H1 (cell line): Measurements from ENCODE around the gene SLC6A8. TPM values are rescaled to one million over a fixed set of nuclear protein-coding genes. Genes with fewer than 3 reads are reported as not detected.
"Not testable (repeated sequence)": the region's sequence is repeated elsewhere in the genome, so short reads cannot be mapped to it uniquely, and the experiment has no call there.

ENCODE experiments used
- CTCF ChIA-PET: fragments of 300-600 bp; sonication (Branson Sonifier 250); formaldehyde crosslinking; loops from one replicate; lab custom pipeline; 2021; ENCODE audit not compliant: partially characterized antibody; lab: Charles Lee
- POLR2A ChIA-PET: fragments of 300-600 bp; sonication (Branson Sonifier 250); formaldehyde crosslinking; loops from one replicate; lab custom pipeline; 2021; ENCODE audit warnings: inconsistent platforms; ENCODE audit not compliant: partially characterized antibody; lab: Charles Lee
- DNase-seq, 2 experiments: peaks; one replicate each; pipeline versions ENCODE4 v3.0.0 to v3.0.0-alpha.2; 2010 to 2022; ENCODE audit warnings: low spot score in 2 of 2, low read depth in 1 of 2, mixed read lengths in 1 of 2
- FAIRE-seq: peaks from 2 replicates; lab custom pipeline; 2011; peaks lifted over from hg19 to GRCh38; lab: Jason Lieb, UNC
- H2AFZ ChIP-seq: 2 replicates; pipeline ENCODE4 v1.8.1; 2012; ENCODE audit warnings: low read length, inconsistent platforms
- H2AK5ac ChIP-seq: 2 replicates; pipeline ENCODE4 v1.6.1; 2013; ENCODE audit warnings: low read depth, low read length
- H2BK120ac ChIP-seq: replicated peaks from 2 replicates; pipeline ENCODE3; 2013; ENCODE audit warnings: low read depth, low read length, inconsistent platforms
- H2BK12ac ChIP-seq: 2 replicates; pipeline ENCODE4 v1.6.1; 2013; ENCODE audit warnings: low read depth, low read length
- H2BK15ac ChIP-seq: 2 replicates; pipeline ENCODE4 v1.6.1; 2013; ENCODE audit warnings: low read length
- H2BK20ac ChIP-seq: 2 replicates; pipeline ENCODE4 v1.6.1; 2013; ENCODE audit warnings: low read length
- H2BK5ac ChIP-seq: 2 replicates; pipeline ENCODE4 v1.6.1; 2013; ENCODE audit warnings: low read depth, low read length
- H3K14ac ChIP-seq: 2 replicates; pipeline ENCODE4 v1.6.1; 2013; ENCODE audit warnings: inconsistent platforms; ENCODE audit not compliant: insufficient read length
- H3K18ac ChIP-seq: 2 replicates; pipeline ENCODE4 v1.6.1; 2013; ENCODE audit warnings: low read length; ENCODE audit errors: extremely low read depth
- H3K23ac ChIP-seq: 2 replicates; pipeline ENCODE4 v1.6.1; 2013; ENCODE audit warnings: inconsistent platforms; ENCODE audit not compliant: insufficient read length
- H3K23me2 ChIP-seq: 2 replicates; pipeline ENCODE4 v1.6.1; 2013; ENCODE audit warnings: low read depth, low read length
- H3K27ac ChIP-seq: 2 replicates; pipeline ENCODE4 v1.6.1; 2011; ENCODE audit warnings: low read depth, low read length, inconsistent platforms
- H3K27me3 ChIP-seq, 4 experiments: replicated peaks in 1 of 4; 1 replicate in 1 of 4; 2 replicates in 3 of 4; pipeline versions ENCODE4 v1.6.1 to v1.8.1; 2011 to 2013; ENCODE audit warnings: low read length in 3 of 4, mild to moderate bottlenecking in 3 of 4, inconsistent platforms in 2 of 4, mixed read lengths in 2 of 4, moderate library complexity in 1 of 4; ENCODE audit not compliant: control insufficient read depth in 3 of 4, insufficient read depth in 3 of 4; ENCODE audit errors: extremely low read depth in 1 of 4
- H3K36me3 ChIP-seq, 4 experiments: 2 replicates each; pipeline versions ENCODE4 v1.6.1 to v1.8.1; 2011 to 2013; ENCODE audit warnings: mild to moderate bottlenecking in 4 of 4, low read length in 3 of 4, moderate library complexity in 2 of 4, control low read depth in 1 of 4, inconsistent platforms in 1 of 4; ENCODE audit not compliant: insufficient read depth in 4 of 4, control insufficient read depth in 2 of 4
- H3K4ac ChIP-seq: replicated peaks from 2 replicates; pipeline ENCODE3; 2013; ENCODE audit warnings: low read length, low read depth, mixed read lengths, inconsistent platforms; ENCODE audit not compliant: insufficient read length
- H3K4me1 ChIP-seq, 4 experiments: replicated peaks in 1 of 4; 1 replicate in 1 of 4; 2 replicates in 3 of 4; pipeline versions ENCODE4 v1.6.1 to v1.8.1; 2011 to 2013; ENCODE audit warnings: low read length in 3 of 4, inconsistent platforms in 2 of 4, mixed read lengths in 1 of 4; ENCODE audit not compliant: insufficient read depth in 4 of 4, control insufficient read depth in 3 of 4
- H3K4me2 ChIP-seq, 2 experiments: 2 replicates each; pipeline versions ENCODE4 v1.6.1 to v1.8.1; 2011 to 2013; ENCODE audit warnings: low read depth in 2 of 2, low read length in 2 of 2, control low read depth in 1 of 2, inconsistent platforms in 1 of 2, mild to moderate bottlenecking in 1 of 2; ENCODE audit not compliant: insufficient read depth in 1 of 2
- H3K4me3 ChIP-seq, 4 experiments: fragments of 200-600, 300-600 bp in 1 of 4; sonication (generic), shearing (Covaris generic), sonication (Bioruptor Twin) in 1 of 4; 2 replicates each; pipeline versions ENCODE4 v1.5.1 to v1.8.1; 2011 to 2016; ENCODE audit warnings: low read length in 4 of 4, low read depth in 3 of 4, control low read depth in 2 of 4, inconsistent platforms in 2 of 4, mild to moderate bottlenecking in 2 of 4, mixed read lengths in 1 of 4, moderate library complexity in 1 of 4; ENCODE audit not compliant: insufficient read depth in 2 of 4; ENCODE audit errors: extremely low read depth in 1 of 4
- H3K56ac ChIP-seq: replicated peaks from 2 replicates; pipeline ENCODE3; 2013; ENCODE audit warnings: low read depth, mild to moderate bottlenecking, mixed read lengths, low read length, inconsistent platforms; ENCODE audit not compliant: insufficient read length
- H3K79me1 ChIP-seq: 2 replicates; pipeline ENCODE4 v1.6.1; 2013; ENCODE audit warnings: low read depth, low read length, control low read depth
- H3K79me2 ChIP-seq, 2 experiments: 2 replicates each; pipeline versions ENCODE4 v1.6.1 to v1.8.1; 2012 to 2013; ENCODE audit warnings: low read length in 2 of 2, mild to moderate bottlenecking in 2 of 2, inconsistent platforms in 1 of 2; ENCODE audit not compliant: insufficient read depth in 2 of 2, control insufficient read depth in 1 of 2
- H3K9ac ChIP-seq, 4 experiments: replicated peaks in 1 of 4; 1 replicate in 1 of 4; 2 replicates in 3 of 4; pipeline versions ENCODE4 v1.6.1 to v1.8.1; 2011 to 2013; ENCODE audit warnings: low read depth in 3 of 4, low read length in 3 of 4, control low read depth in 2 of 4, mild to moderate bottlenecking in 2 of 4, moderate library complexity in 2 of 4, inconsistent platforms in 1 of 4; ENCODE audit errors: extremely low read depth in 1 of 4
- H3K9me3 ChIP-seq, 2 experiments: 2 replicates each; pipeline versions ENCODE4 v1.6.1 to v1.8.1; 2012 to 2013; ENCODE audit warnings: mild to moderate bottlenecking in 2 of 2, moderate library complexity in 2 of 2, control low read depth in 1 of 2, inconsistent platforms in 1 of 2, low read depth in 1 of 2, low read length in 1 of 2, mixed read lengths in 1 of 2; ENCODE audit not compliant: insufficient read depth in 2 of 2
- H4K20me1 ChIP-seq, 2 experiments: replicated peaks in 1 of 2; 2 replicates each; pipeline versions ENCODE3 to v1.8.1; 2011 to 2013; ENCODE audit warnings: inconsistent platforms in 2 of 2, low read length in 2 of 2, mild to moderate bottlenecking in 1 of 2; ENCODE audit not compliant: insufficient read depth in 2 of 2, control insufficient read depth in 1 of 2
- H4K5ac ChIP-seq: 2 replicates; pipeline ENCODE4 v1.6.1; 2013; ENCODE audit warnings: low read length, low read depth, mixed read lengths, inconsistent platforms; ENCODE audit not compliant: insufficient read length
- H4K8ac ChIP-seq: 2 replicates; pipeline ENCODE4 v1.8.0; 2013; ENCODE audit warnings: mild to moderate bottlenecking, moderate library complexity, low read length, inconsistent platforms; ENCODE audit not compliant: insufficient read depth; ENCODE audit errors: extremely low read depth
- H4K91ac ChIP-seq: replicated peaks from 2 replicates; pipeline ENCODE3; 2013; ENCODE audit warnings: low read length, mixed read lengths, inconsistent platforms; ENCODE audit not compliant: insufficient read length
- WGBS, 2 experiments: shearing (Covaris generic) in 1 of 2; methylation state at CpG; one replicate each; pipeline versions ENCODE4 v1.1.6 to v1.1.7; 2013 to 2015; ENCODE audit warnings: low lambda C conversion rate in 2 of 2, mixed read lengths in 2 of 2, inconsistent platforms in 1 of 2, low coverage in 1 of 2, missing lambda C conversion rate in 1 of 2; ENCODE audit not compliant: insufficient replicate concordance in 2 of 2, insufficient coverage in 1 of 2, insufficient read length in 1 of 2; ENCODE audit errors: extremely low coverage in 1 of 2, missing lambda C conversion rate in 1 of 2; 5-methylcytosine and 5-hydroxymethylcytosine counted together
- polyA plus RNA-seq, 7 experiments: library from polyadenylated mRNA; depleted of rRNA in 3 of 7; stranded (reverse) in 5 of 7; unstranded in 2 of 7; fragments of >200 nt in 5 of 7; fragments of 200-250 nt in 2 of 7; gene quantifications; 1 replicate in 5 of 7; 2 replicates in 1 of 7; 4 replicates in 1 of 7; pipeline versions ENCODE4 v1.2.1 to v1.2.3, GENCODE V29; 2011 to 2013; ENCODE audit warnings: missing spikeins in 2 of 7, mixed read lengths in 2 of 7
- total RNA-seq: library from RNA; stranded (reverse); fragmentation: NEBNext Ultra II Directional; extraction: Animal tissue kit (Norgen Biotek cat#: 25700); gene quantifications from 2 replicates; pipeline ENCODE4 v1.2.1, GENCODE V29; 2021

Gene SLC6A8
- total and polyA plus RNA-seq, 2 of the 8 experiments (the other 6 are each of a cell fraction or from before 2014, with no cell fraction given): 87.7 to 94.7 TPM

DNA sequence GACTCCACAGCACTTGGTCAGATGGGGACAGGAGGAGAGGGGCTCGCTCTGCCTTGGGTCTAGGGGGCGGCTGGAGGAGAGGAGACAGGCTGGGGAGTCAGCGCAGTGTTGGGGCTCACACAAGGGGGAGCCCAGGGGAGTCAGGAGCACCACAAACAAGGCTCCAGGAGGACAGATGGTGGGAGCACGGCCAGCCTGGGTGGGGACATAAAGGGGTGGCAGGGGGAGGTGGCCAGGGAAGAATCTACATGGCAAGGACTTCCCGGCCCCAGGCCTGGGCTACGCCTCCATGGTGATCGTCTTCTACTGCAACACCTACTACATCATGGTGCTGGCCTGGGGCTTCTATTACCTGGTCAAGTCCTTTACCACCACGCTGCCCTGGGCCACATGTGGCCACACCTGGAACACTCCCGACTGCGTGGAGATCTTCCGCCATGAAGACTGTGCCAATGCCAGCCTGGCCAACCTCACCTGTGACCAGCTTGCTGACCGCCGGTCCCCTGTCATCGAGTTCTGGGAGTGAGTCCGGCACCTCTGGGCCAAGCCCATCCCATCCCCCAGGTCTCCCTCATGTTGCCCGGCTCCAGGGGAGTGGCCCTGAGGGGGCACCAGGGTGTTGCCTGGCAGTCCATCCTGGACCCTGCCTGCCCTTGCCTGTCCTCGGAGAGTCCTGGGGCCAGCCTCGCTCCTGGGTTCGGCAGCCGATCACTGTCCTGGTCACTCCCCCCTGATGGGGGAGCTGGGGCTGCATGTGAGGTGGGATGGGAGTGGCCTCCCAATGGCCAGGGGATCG lies 3.5 kb downstream of the SLC6A8 start:
- not testable (repeated sequence) for H2AFZ ChIP-seq

More for the DNA sequence above, 3.5 kb downstream of the SLC6A8 start:
- H3K9me3 ChIP-seq, H3K4me3 ChIP-seq, H4K91ac ChIP-seq, H2BK15ac ChIP-seq, H2BK120ac ChIP-seq, H2BK12ac ChIP-seq, H3K4ac ChIP-seq, H3K27me3 ChIP-seq, H4K5ac ChIP-seq, H3K23me2 ChIP-seq, H3K27ac ChIP-seq, H4K8ac ChIP-seq, H3K9ac ChIP-seq, H2BK5ac ChIP-seq, H3K18ac ChIP-seq, H3K23ac ChIP-seq, POLR2A ChIA-PET, DNase-seq, H2AK5ac ChIP-seq, FAIRE-seq, CTCF ChIA-PET, H3K56ac ChIP-seq, H2BK20ac ChIP-seq, H4K20me1 ChIP-seq, H3K4me2 ChIP-seq, H3K14ac ChIP-seq, H3K79me1 ChIP-seq: not testable (repeated sequence)
- H3K4me1 ChIP-seq: peaks cover 0 to 17% (median 5%) of the 10 kb centered on the region in 4 experiments; a peak in 6 of 7 replicates
- peaks cover 0 to 13% of the 10 kb centered on the region in 2 experiments; a peak in 3 of 4 replicates for H3K79me2 ChIP-seq
- 97% methylated on average over 5 of the region's 21 CpGs; no CpG with 5 or more reads in 1 of the 2 experiments for whole genome bisulfite sequencing, 2 experiments
- H3K36me3 ChIP-seq: peaks cover 0 to 44% (median 11%) of the 10 kb centered on the region in 4 experiments; a peak in 5 of 8 replicates
